Right lobe of liver (tissue), 6 donors: ENCODE measurements around the gene SLC9A5. TPM values are rescaled to one million over a fixed set of nuclear protein-coding genes. Genes with fewer than 3 reads are reported as not detected.

ENCODE experiments used
- ATAC-seq, 4 donors: fragments of 200-7000 bp; cut with Tn5 transposase; one replicate each; pipeline ENCODE4 v1.9.1; 2020; ENCODE audit warnings: mild to moderate bottlenecking in 4 of 4, moderate library complexity in 4 of 4
- DNase-seq, 3 donors: peaks; one replicate each; pipeline ENCODE4 v3.0.0-alpha.2; 2020
- H3K27ac ChIP-seq, 3 donors: fragments of 200-600 bp; one replicate each; pipeline ENCODE4 v1.8.0; 2022
- H3K27me3 ChIP-seq, 2 donors: fragments of 200-600 bp; one replicate each; pipeline ENCODE4 v1.8.0; 2022
- H3K36me3 ChIP-seq, 4 donors: fragments of 200-600 bp; sonication (generic) in 1 of 4; one replicate each; pipeline versions ENCODE4 v1.5.1 to v1.8.0; 2017 to 2022; ENCODE audit warnings: control low read depth in 1 of 4
- H3K4me1 ChIP-seq, 4 donors: fragments of 200-600 bp; sonication (generic) in 1 of 4; one replicate each; pipeline versions ENCODE4 v1.5.1 to v1.8.0; 2017 to 2022; ENCODE audit warnings: control low read depth in 1 of 4
- H3K4me3 ChIP-seq, 3 donors: fragments of 200-600 bp; one replicate each; pipeline ENCODE4 v1.8.0; 2022
- H3K9me3 ChIP-seq, 4 donors: fragments of 200-600 bp; sonication (generic) in 1 of 4; one replicate each; pipeline versions ENCODE4 v1.5.1 to v1.8.0; 2017 to 2022; ENCODE audit warnings: control low read depth in 1 of 4
- POLR2A ChIP-seq: fragments of 450-650 bp; IDR thresholded peaks from one replicate; pipeline ENCODE4 v1.6.1; 2017; ENCODE audit warnings: antibody characterized with exemption, mild to moderate bottlenecking
- WGBS: methylation state at CpG from one replicate; pipeline ENCODE4 v1.1.6; 2018; ENCODE audit warnings: low coverage, low lambda C conversion rate; ENCODE audit not compliant: insufficient coverage; ENCODE audit errors: missing lambda C conversion rate; 5-methylcytosine and 5-hydroxymethylcytosine counted together
- intact Hi-C, 2 donors: fragments of 100-400 bp; cut with DNase I; formaldehyde crosslinking; loops; one replicate each; pipeline versions ENCODE4 v1.11.2 to v1.14.1; 2022
- total RNA-seq, 6 experiments: library from RNA; depleted of rRNA in 2 of 6; stranded (reverse); fragments of >200 nt in 2 of 6; fragmentation: NEBNext Ultra II Directional in 3 of 6; extraction: Animal tissue kit (Norgen Biotek cat#: 25700) in 3 of 6; gene quantifications; one replicate each; pipeline versions ENCODE4 v1.1.0 to v1.2.4, GENCODE V29; 2016 to 2023
- TF ChIP-seq, protein P1 (sequence below), 4 donors: fragments of 200-600 bp in 3 of 4; fragments of 450-650 bp in 1 of 4; IDR thresholded peaks; one replicate each; pipeline versions ENCODE4 v1.5.1 to v1.8.0; 2016 to 2022; ENCODE audit warnings: antibody characterized with exemption in 4 of 4, mild to moderate bottlenecking in 2 of 4
- donor health status: DM: no; HTN: yes; CAD: no.
- donor health status: DM: no; HTN: no; CAD: no.
- donor health status: DM: no; HTN: no; CAD: no.
- donor health status: DM: no; HTN: yes; CAD: no.
- donor health status: DM: no; HTN: yes; CAD: no.

Gene SLC9A5
- total RNA-seq, 6 experiments from 2014 or later = 0.06 to 0.53 (median 0.15) TPM

DNA sequence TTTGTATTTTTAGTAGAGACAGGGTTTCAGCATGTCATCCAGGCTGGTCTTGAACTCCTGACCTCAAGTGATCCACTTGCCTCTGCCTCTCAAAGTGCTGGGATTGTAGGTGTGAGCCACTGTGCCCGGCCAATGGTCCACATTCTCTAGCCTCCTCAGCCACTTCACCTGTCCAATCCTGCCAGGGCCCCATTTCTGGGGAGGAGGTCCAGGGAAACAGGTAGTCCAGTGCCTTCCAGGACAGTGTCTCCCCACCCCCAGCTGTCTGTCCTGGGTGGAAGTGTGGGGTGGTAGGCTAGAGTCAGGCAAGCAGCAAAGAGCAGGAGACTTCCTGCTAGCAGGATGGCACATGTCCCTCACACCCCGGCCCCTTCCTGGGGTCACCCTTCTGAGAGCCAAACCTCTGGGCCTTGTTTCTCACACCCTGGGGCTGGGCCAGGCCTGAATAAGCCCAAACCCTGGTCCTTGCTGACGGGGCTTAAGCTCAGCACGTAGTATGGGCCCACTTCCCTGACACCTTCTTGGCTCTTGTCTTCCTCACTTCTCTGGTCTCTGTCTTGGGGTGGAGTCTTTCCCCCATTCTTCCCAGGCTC lies 6.5 kb upstream of the SLC9A5 start:
- Histone ChIP-seq H3K27ac (no peak overlapping the region), H3K36me3 (no peaks in the 10 kb centered on the region), H3K4me1 (peaks cover 0 to 39% (median 0%) of the 10 kb centered on the region in 4 donors), H3K27me3 (no peaks in the 10 kb centered on the region), H3K9me3 (no peaks in the 10 kb centered on the region), H3K4me3 (no peak overlapping the region)
- DNase-seq = no peak
- intact Hi-C loops = no loop called here
- TF ChIP-seq POLR2A = no peak
- TF ChIP-seq, protein P1, sequence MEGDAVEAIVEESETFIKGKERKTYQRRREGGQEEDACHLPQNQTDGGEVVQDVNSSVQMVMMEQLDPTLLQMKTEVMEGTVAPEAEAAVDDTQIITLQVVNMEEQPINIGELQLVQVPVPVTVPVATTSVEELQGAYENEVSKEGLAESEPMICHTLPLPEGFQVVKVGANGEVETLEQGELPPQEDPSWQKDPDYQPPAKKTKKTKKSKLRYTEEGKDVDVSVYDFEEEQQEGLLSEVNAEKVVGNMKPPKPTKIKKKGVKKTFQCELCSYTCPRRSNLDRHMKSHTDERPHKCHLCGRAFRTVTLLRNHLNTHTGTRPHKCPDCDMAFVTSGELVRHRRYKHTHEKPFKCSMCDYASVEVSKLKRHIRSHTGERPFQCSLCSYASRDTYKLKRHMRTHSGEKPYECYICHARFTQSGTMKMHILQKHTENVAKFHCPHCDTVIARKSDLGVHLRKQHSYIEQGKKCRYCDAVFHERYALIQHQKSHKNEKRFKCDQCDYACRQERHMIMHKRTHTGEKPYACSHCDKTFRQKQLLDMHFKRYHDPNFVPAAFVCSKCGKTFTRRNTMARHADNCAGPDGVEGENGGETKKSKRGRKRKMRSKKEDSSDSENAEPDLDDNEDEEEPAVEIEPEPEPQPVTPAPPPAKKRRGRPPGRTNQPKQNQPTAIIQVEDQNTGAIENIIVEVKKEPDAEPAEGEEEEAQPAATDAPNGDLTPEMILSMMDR (IDR thresholded peaks at IDR 0.05) = no peak
- WGBS = 62% methylated on average over 2 of the region's 4 CpGs
- ATAC-seq = no peak

DNA sequence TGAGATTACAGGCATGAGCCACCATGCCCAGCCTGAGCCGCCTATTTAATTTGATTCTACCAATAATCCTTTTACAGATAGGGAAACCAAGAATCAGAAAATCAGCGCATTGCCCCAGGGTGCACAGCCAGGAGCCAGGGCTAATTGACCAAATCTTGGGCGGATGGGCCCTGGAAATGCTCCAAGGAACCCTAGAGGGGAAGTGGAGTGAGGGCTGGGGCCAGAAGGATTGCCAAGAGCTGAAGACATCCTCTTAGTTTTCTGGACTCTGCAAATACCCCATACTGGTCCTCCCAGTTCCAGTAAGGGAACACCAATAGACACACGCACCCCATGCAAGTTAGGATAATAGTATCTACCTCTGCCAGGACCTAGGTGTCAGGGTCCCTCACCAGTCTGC lies 5.3 kb upstream of the SLC9A5 start:
- Histone ChIP-seq H3K4me3 (no peak overlapping the region), H3K27ac (peak overlapping the region in 2 of 3 donors; percentile 53 to 81), H3K36me3 (no peaks in the 10 kb centered on the region), H3K4me1 (peaks cover 0 to 49% (median 0%) of the 10 kb centered on the region in 4 donors), H3K9me3 (no peaks in the 10 kb centered on the region), H3K27me3 (no peaks in the 10 kb centered on the region)
- peak in 2 of 3 donors; percentile 47 to 51 for DNase-seq
- ATAC-seq = no peak
- 44% methylated on average over 3 of the region's 4 CpGs for WGBS
- TF ChIP-seq, protein P1 (IDR thresholded peaks at IDR 0.05) = no peak
- TF ChIP-seq POLR2A = no peak
- intact Hi-C loops = no loop called here

DNA sequence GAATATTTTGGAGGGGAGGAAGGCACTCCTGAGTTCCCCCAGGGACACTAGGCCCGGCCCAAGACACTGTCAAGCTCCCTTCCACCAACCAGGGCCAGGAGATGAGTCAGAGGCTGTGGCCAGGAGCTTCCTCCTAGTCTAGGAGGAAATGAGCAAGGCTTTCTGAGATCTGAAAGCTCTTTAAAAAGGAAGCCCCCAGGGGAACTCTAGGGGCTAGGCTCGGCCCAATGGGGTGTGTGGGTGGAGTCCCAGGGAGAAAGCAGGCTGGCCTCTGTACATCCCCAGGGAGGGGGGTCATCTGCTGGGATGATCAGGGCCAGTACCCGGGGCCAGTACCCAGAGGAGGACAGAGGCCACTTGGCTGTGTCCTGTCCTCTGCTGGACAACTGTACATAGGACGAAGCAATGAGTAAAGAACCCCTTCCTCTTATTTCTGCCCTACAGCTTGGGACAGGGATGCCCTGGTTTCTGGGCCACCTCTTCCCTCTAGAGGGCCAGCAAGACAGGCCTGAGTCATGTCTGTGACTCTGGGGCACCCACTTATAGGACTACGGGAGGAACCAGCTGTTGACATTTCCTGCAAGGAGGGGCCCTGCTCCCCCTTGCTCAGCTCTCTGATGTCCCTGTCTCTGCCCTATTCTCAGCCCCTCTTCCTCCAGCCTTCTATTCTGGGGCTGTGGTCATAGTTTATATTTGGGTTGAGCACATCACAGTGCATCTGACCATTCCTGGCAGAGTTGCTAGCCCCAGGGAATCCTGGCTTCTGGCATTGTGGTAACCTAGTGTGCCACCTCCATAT lies 4.2 kb upstream of the SLC9A5 start:
- peaks cover 0 to 10% of the 10 kb centered on the region in 2 donors for H3K27me3 ChIP-seq
- intact Hi-C loops = no loop called here

DNA sequence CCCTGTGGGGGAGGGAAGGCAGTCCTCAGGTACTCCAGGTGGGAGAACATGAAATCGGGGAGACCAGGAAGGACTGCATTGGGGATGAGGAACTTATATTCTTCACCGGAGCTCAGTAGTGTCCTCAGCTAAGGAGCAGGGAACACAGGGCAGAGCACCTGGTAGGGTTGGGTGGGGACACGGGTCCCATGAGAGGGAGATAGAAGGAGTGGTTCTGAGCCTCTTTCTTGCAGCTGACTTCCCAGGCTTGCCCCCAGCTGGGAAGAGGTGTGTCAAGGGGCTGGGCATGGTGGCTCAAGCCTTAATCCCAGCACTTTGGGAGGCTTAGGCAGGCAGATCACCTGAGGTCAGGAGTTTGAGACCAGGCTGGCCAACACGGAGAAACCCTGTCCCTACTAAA lies 3.6 kb upstream of the SLC9A5 start:
- 62% methylated on average over 3 of the region's 4 CpGs for WGBS
- intact Hi-C loops = no loop called here
- Histone ChIP-seq H3K36me3 (no peaks in the 10 kb centered on the region), H3K4me1 (peaks cover 0 to 56% (median 0%) of the 10 kb centered on the region in 4 donors), H3K27ac (peak overlapping the region; percentile 53 to 81 (median 65)), H3K27me3 (peaks cover 0 to 10% of the 10 kb centered on the region in 2 donors), H3K4me3 (no peak overlapping the region), H3K9me3 (no peaks in the 10 kb centered on the region)
- TF ChIP-seq, protein P1 (IDR thresholded peaks at IDR 0.05) = no peak
- no peak for TF ChIP-seq POLR2A
- no peak for ATAC-seq
- DNase-seq = peak in 2 of 3 donors; percentile 13 to 24

More for the DNA sequence above, 4.2 kb upstream of the SLC9A5 start:
- ATAC-seq (peak; percentile 28 to 53 (median 40)), DNase-seq (peak; percentile 63 to 79 (median 76))
- WGBS = 35% methylated on average over 2 of the region's 5 CpGs
- no peak for TF ChIP-seq POLR2A
- TF ChIP-seq, protein P1 (IDR thresholded peaks at IDR 0.05) = no peak
- Histone ChIP-seq H3K9me3 (no peaks in the 10 kb centered on the region), H3K36me3 (no peaks in the 10 kb centered on the region), H3K27ac (peak overlapping the region; percentile 53 to 81 (median 65)), H3K4me3 (no peak overlapping the region), H3K4me1 (peaks cover 0 to 56% (median 0%) of the 10 kb centered on the region in 4 donors)
